Measurements from ENCODE around the gene PIM1. TPM values are rescaled to one million over a fixed set of nuclear protein-coding genes. Genes with fewer than 3 reads are reported as not detected.

The PIM1 gene
- total RNA-seq, 1 experiment from 2014 or later, result 47.5 TPM

DNA sequence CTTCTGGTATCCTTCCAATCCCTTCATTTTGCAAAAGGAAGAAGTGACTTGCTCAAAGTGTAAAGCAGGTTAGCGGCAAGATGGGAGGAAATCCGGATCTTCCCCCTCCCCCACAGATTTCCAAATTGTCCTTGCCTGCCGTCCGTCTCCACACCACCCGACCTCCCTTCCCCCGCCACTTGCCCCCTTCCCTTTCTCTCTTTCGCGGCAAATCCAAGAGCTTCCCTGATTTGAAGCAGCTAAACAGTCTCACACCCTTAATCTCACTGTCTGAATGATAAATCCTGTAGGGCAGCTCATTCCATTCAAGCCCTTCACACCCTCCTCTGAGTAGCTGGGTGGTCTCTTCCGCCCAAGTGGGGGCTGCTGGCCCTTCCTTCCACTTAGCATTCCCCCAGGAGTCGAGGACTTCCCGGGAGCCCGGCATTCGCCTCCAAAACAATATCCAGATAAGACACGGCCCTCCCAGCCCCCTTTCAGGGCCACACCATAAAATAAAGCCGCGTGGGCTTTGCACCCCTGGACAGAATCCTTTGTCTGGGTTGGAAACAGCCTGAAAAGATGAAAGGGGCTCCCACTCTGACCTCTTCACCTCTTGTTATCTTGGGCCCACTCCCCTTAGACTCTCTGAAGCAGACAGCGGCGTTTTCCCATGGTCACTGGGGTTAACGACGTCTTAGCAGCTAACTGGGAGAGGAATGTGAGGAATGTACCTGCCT, 44.0 kb upstream of the PIM1 start:
- Histone ChIP-seq H3K23me2 (ENCODE audit: insufficient read length, low read depth, low read length, poor library complexity, severe bottlenecking) (peaks cover 8% of the 10 kb centered on the region), H3K9me3 (ENCODE audit: control insufficient read depth, low read depth, low read length) (no peaks in the 10 kb centered on the region), H3K79me2 (ENCODE audit: insufficient read depth, low read length) (no peaks in the 10 kb centered on the region; the same call in 1 of the 2 replicates), H3T11ph (ENCODE audit: low read length) (no peak overlapping the region), H3K4me1 (ENCODE audit: insufficient read depth, low read length) (peaks cover 10% of the 10 kb centered on the region), H3K23ac (ENCODE audit: insufficient read length, low read depth, low read length) (no peak overlapping the region), H3K18ac (ENCODE audit: insufficient read length, low read depth, low read length) (peak overlapping the region; percentile 86), H3K4ac (ENCODE audit: low read depth, low read length) (peak overlapping the region; percentile 19; the same call in 1 of the 2 replicates), H2AK5ac (ENCODE audit: insufficient read length, low read length) (no peak overlapping the region), H3K4me2 (ENCODE audit: insufficient read depth, insufficient read length, low read length) (peak overlapping the region; percentile 71), H2BK120ac (ENCODE audit: low read depth, low read length, poor library complexity, severe bottlenecking) (peak overlapping the region; percentile 31), H4K5ac (ENCODE audit: insufficient read length, low read depth, low read length) (peak overlapping the region; percentile 79), H2BK12ac (ENCODE audit: insufficient read length, low read depth, low read length) (peak overlapping the region; percentile 5), H2AFZ (ENCODE audit: low read length) (no peak overlapping the region), H3K56ac (ENCODE audit: insufficient read length, low read depth, low read length) (peak overlapping the region; percentile 8), H2BK5ac (ENCODE audit: insufficient read length, low read length) (peak overlapping the region; percentile 81), H4K91ac (ENCODE audit: insufficient read length, low read depth, low read length) (peak overlapping the region; percentile 64), H3K14ac (ENCODE audit: insufficient read depth, low read length) (peak overlapping the region; percentile 83), H3K9ac (ENCODE audit: extremely low read depth, insufficient read length, low read length) (peak overlapping the region; percentile 59), H3K79me1 (ENCODE audit: insufficient read depth, low read depth, low read length, poor library complexity, severe bottlenecking) (peaks cover 5% of the 10 kb centered on the region), H3K27ac (ENCODE audit: insufficient read length, low read depth, low read length) (peak overlapping the region; percentile 98), H3K27me3 (ENCODE audit: insufficient read depth, low read length) (no peaks in the 10 kb centered on the region), H4K20me1 (ENCODE audit: control insufficient read depth, insufficient read depth, insufficient read length) (no peaks in the 10 kb centered on the region), H2BK15ac (ENCODE audit: low read depth, low read length) (no peak overlapping the region), H4K8ac (replicated peaks; ENCODE audit: insufficient read length, low read depth, low read length) (no peak overlapping the region), H2BK20ac (ENCODE audit: low read depth, low read length, poor library complexity, severe bottlenecking) (no peak overlapping the region)
- H3K27me3 Mint-ChIP-seq (ENCODE audit: low read depth), result no peaks in the 10 kb centered on the region
- TF ChIP-seq, protein P1, sequence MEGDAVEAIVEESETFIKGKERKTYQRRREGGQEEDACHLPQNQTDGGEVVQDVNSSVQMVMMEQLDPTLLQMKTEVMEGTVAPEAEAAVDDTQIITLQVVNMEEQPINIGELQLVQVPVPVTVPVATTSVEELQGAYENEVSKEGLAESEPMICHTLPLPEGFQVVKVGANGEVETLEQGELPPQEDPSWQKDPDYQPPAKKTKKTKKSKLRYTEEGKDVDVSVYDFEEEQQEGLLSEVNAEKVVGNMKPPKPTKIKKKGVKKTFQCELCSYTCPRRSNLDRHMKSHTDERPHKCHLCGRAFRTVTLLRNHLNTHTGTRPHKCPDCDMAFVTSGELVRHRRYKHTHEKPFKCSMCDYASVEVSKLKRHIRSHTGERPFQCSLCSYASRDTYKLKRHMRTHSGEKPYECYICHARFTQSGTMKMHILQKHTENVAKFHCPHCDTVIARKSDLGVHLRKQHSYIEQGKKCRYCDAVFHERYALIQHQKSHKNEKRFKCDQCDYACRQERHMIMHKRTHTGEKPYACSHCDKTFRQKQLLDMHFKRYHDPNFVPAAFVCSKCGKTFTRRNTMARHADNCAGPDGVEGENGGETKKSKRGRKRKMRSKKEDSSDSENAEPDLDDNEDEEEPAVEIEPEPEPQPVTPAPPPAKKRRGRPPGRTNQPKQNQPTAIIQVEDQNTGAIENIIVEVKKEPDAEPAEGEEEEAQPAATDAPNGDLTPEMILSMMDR (conservative IDR thresholded peaks at IDR 0.05), result no peak
- peaks cover 13 to 26% (median 18%) of the 10 kb centered on the region in 3 experiments; a peak in 6 of 7 replicates for H3K36me3 Mint-ChIP-seq (ENCODE audit: insufficient read depth in 1 of 3, low read depth in 3 of 3)
- peak overlapping the region; percentile 99 to 100 (median 99) for H3K27ac Mint-ChIP-seq
- DNase-seq, result peak; percentile 83
- H3K4me3 Mint-ChIP-seq, result peak overlapping the region; percentile 65 to 76
- WGBS (ENCODE audit: extremely low coverage, insufficient read length, low lambda C conversion rate), result no CpG with 5 or more reads among the region's 20 CpGs
- no peaks in the 10 kb centered on the region for H3K9me3 Mint-ChIP-seq
- H3K4me1 Mint-ChIP-seq, result peaks cover 59 to 78% of the 10 kb centered on the region in 2 experiments
